ENCODE results near the gene MRPL32. TPM values are rescaled to one million over a fixed set of nuclear protein-coding genes. Genes with fewer than 3 reads are reported as not detected.
A peak's percentile ranks its signal among the peaks of the same experiment; 100 is the strongest.

Gene MRPL32
- polyA plus RNA-seq, 1 donor from 2014 or later, result 44.2 TPM

DNA sequence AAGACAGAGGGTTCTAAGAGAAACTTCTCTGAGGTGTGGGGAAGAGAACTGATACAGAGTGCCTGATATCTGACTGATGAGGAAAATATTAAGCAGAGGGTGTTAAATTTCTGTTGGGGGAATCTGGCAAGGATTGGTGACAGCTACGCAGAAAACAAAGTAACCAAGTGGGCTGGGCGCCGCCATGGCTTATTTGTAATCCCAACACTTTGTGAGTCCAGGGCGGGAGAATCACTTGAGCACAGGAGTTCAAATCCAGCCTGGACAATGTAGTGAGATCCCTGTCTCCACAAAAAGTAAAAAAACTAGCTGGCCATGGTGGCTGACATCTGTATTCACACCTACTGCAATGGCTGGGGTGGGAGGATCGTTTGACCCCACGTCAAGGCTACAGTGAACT, 18.2 kb upstream of the MRPL32 start:
- Mint-ChIP-seq H3K27me3 (no peaks in the 10 kb centered on the region), H3K4me1 (peaks cover 15 to 20% (median 20%) of the 10 kb centered on the region in 3 donors), H3K4me3 (peak overlapping the region in 1 of 4 donors; percentile 40), H3K36me3 (peaks cover 2% of the 10 kb centered on the region), H3K9me3 (no peaks in the 10 kb centered on the region), H3K27ac (peak overlapping the region in 1 of 3 donors; percentile 67)

- H3K9me3 Mint-ChIP-seq, result no peaks in the 10 kb centered on the region
- H3K27me3 Mint-ChIP-seq, result no peaks in the 10 kb centered on the region
- H3K4me1 Mint-ChIP-seq, result peaks cover 15 to 20% (median 20%) of the 10 kb centered on the region in 3 donors
- H3K4me3 Mint-ChIP-seq, result peak overlapping the region in 2 of 4 donors; percentile 21 to 36
- H3K27ac Mint-ChIP-seq, result peak overlapping the region in 2 of 3 donors; percentile 39 to 53
- peaks cover 2% of the 10 kb centered on the region for H3K36me3 Mint-ChIP-seq
These were observed 17.6 kb upstream of the MRPL32 start for GRCh38 chr7:42914421-42915045.

GRCh38 chr7:42915356-42915755, 16.8 kb upstream of the MRPL32 start:
- Mint-ChIP-seq H3K27me3 (no peaks in the 10 kb centered on the region), H3K9me3 (no peaks in the 10 kb centered on the region), H3K4me1 (peaks cover 15 to 20% (median 17%) of the 10 kb centered on the region in 3 donors), H3K36me3 (peaks cover 2% of the 10 kb centered on the region), H3K27ac (peak overlapping the region; percentile 53 to 86 (median 77)), H3K4me3 (peak overlapping the region in 1 of 4 donors; percentile 36)

GRCh38 chr7:42922017-42922753, 10.0 kb upstream of the MRPL32 start:
- Mint-ChIP-seq H3K27me3 (no peaks in the 10 kb centered on the region), H3K4me3 (no peak overlapping the region), H3K4me1 (peaks cover 6 to 14% (median 12%) of the 10 kb centered on the region in 3 donors), H3K9me3 (no peaks in the 10 kb centered on the region), H3K36me3 (no peaks in the 10 kb centered on the region), H3K27ac (no peak overlapping the region)

- no peaks in the 10 kb centered on the region for H3K36me3 Mint-ChIP-seq
- no peak overlapping the region for H3K27ac Mint-ChIP-seq
- peaks cover 17 to 27% (median 19%) of the 10 kb centered on the region in 3 donors for H3K4me1 Mint-ChIP-seq
- H3K9me3 Mint-ChIP-seq, result no peaks in the 10 kb centered on the region
- H3K4me3 Mint-ChIP-seq, result no peak overlapping the region
- H3K27me3 Mint-ChIP-seq, result no peaks in the 10 kb centered on the region
These were observed 7.8 kb upstream of the MRPL32 start for GRCh38 chr7:42924223-42924838.

DNA sequence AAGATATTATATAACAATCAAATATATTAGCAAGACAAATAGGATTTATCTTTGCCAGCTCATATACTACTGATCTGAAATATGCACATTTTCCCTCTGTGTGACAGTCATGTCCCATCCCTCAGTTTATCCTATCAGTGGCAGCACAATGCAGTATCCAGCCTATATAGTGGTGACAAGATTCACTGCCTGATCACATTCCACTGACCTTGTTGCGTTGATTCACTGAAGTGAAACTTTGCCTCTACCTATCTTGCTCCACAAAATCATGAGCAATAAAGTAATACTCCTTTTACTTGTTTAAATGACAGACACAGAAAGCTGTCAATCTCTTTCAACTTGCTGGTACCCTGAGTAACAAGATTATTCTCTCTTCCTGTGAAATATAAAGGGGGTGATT, 6.5 kb upstream of the MRPL32 start:
- H3K4me3 Mint-ChIP-seq, result no peak overlapping the region
- no peaks in the 10 kb centered on the region for H3K27me3 Mint-ChIP-seq
- H3K27ac Mint-ChIP-seq, result no peak overlapping the region
- no peaks in the 10 kb centered on the region for H3K9me3 Mint-ChIP-seq
- H3K36me3 Mint-ChIP-seq, result no peaks in the 10 kb centered on the region
- peaks cover 25 to 36% (median 26%) of the 10 kb centered on the region in 3 donors for H3K4me1 Mint-ChIP-seq

DNA sequence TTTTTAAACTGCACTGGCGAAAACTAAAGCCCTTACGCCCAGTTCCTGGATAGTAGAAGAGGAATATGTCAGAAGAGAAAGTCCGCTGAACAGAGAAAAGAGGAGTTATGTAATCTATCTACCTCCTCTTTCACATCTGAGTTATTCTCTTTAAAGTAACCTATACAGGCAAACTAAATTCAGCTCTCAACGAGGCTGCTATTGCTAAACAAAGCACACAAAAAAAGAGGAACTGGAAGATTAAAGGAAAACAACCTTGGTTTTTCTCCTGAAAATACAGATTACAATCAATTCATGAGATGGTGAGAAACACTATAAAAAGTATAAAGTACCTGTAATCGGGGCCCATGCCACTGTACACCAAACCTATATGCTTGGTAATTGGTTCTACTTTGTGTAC, 6.0 kb upstream of the MRPL32 start:
- no peaks in the 10 kb centered on the region for H3K9me3 Mint-ChIP-seq
- no peaks in the 10 kb centered on the region for H3K36me3 Mint-ChIP-seq
- no peaks in the 10 kb centered on the region for H3K27me3 Mint-ChIP-seq
- peaks cover 26 to 41% (median 29%) of the 10 kb centered on the region in 3 donors for H3K4me1 Mint-ChIP-seq
- no peak overlapping the region for H3K27ac Mint-ChIP-seq
- H3K4me3 Mint-ChIP-seq, result no peak overlapping the region

DNA sequence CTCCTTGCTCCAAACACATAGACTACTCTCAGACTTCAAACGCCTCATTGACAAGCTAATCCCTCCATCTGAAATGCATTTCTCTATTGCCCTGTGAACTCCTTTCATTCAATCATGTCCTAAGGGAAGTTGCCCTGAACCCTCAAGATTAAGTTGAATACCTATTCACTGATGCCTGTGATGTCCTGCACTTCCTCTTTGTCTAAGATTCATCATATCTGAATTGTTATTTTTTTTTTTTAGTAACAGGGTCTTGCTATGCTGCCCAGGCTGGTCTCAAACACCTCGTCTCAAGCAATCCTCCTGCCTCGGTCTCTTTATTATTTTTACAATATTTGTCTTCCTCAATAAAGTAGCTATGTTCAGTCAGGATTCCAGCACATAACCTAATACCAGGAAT, 3.4 kb upstream of the MRPL32 start:
- no peaks in the 10 kb centered on the region for H3K9me3 Mint-ChIP-seq
- peak overlapping the region in 2 of 4 donors; percentile 10 to 42 for H3K4me3 Mint-ChIP-seq
- no peaks in the 10 kb centered on the region for H3K36me3 Mint-ChIP-seq
- no peak overlapping the region for H3K27ac Mint-ChIP-seq
- no peaks in the 10 kb centered on the region for H3K27me3 Mint-ChIP-seq
- H3K4me1 Mint-ChIP-seq, result peaks cover 38 to 51% (median 40%) of the 10 kb centered on the region in 3 donors

- Mint-ChIP-seq H3K4me1 (peaks cover 37 to 52% (median 43%) of the 10 kb centered on the region in 3 donors), H3K4me3 (peak overlapping the region in 2 of 4 donors; percentile 1 to 65), H3K36me3 (no peaks in the 10 kb centered on the region), H3K27ac (peak overlapping the region in 1 of 3 donors; percentile 75), H3K9me3 (no peaks in the 10 kb centered on the region), H3K27me3 (no peaks in the 10 kb centered on the region)
These were observed 2.7 kb upstream of the MRPL32 start for GRCh38 chr7:42929449-42929848.

DNA sequence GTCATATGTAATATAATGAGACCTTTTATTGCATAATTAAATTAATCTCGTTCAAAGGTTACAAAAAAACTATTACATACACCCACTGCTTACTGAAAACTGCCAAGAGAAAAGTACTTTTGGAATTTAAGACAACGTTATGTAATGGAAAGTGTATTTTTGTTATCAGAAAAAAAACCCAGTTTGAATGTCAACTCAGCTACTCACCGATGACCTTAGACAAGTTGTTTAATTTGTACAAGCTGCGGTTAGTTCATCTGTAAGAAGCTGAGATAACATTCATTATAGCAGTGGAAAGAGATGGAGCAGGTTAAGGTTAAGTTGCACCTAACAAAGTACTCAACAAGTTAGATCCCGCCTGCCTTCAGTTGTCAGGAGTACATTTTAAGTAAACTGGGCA, 1.3 kb upstream of the MRPL32 start:
- no peaks in the 10 kb centered on the region for H3K36me3 Mint-ChIP-seq
- H3K4me3 Mint-ChIP-seq, result peak overlapping the region; percentile 92 to 99 (median 96)
- peaks cover 33 to 49% (median 47%) of the 10 kb centered on the region in 3 donors for H3K4me1 Mint-ChIP-seq
- peak overlapping the region in 2 of 3 donors; percentile 58 to 84 for H3K27ac Mint-ChIP-seq
- H3K27me3 Mint-ChIP-seq, result no peaks in the 10 kb centered on the region
- H3K9me3 Mint-ChIP-seq, result no peaks in the 10 kb centered on the region

GRCh38 chr7:42931447-42931833, 736 bp upstream of the MRPL32 start:
- peak overlapping the region; percentile 58 to 97 (median 84) for H3K27ac Mint-ChIP-seq
- H3K9me3 Mint-ChIP-seq, result no peaks in the 10 kb centered on the region
- no peaks in the 10 kb centered on the region for H3K27me3 Mint-ChIP-seq
- H3K36me3 Mint-ChIP-seq, result no peaks in the 10 kb centered on the region
- peaks cover 32 to 49% (median 49%) of the 10 kb centered on the region in 3 donors for H3K4me1 Mint-ChIP-seq
- peak overlapping the region; percentile 92 to 99 (median 96) for H3K4me3 Mint-ChIP-seq

GRCh38 chr7:42932811-42933591, 825 bp downstream of the MRPL32 start:
- H3K36me3 Mint-ChIP-seq, result no peaks in the 10 kb centered on the region
- peaks cover 28 to 48% (median 42%) of the 10 kb centered on the region in 3 donors for H3K4me1 Mint-ChIP-seq
- peak overlapping the region; percentile 58 to 97 (median 84) for H3K27ac Mint-ChIP-seq
- H3K9me3 Mint-ChIP-seq, result no peaks in the 10 kb centered on the region
- no peaks in the 10 kb centered on the region for H3K27me3 Mint-ChIP-seq
- H3K4me3 Mint-ChIP-seq, result peak overlapping the region; percentile 92 to 99 (median 96)

GRCh38 chr7:42934291-42934690, 2.1 kb downstream of the MRPL32 start:
- H3K9me3 Mint-ChIP-seq, result no peaks in the 10 kb centered on the region
- H3K4me3 Mint-ChIP-seq, result peak overlapping the region; percentile 28 to 95 (median 78)
- peak overlapping the region; percentile 12 to 76 (median 18) for H3K27ac Mint-ChIP-seq
- peaks cover 21 to 39% (median 34%) of the 10 kb centered on the region in 3 donors for H3K4me1 Mint-ChIP-seq
- no peaks in the 10 kb centered on the region for H3K27me3 Mint-ChIP-seq
- no peaks in the 10 kb centered on the region for H3K36me3 Mint-ChIP-seq

GRCh38 chr7:42935861-42936260, 3.7 kb downstream of the MRPL32 start:
- Mint-ChIP-seq H3K36me3 (no peaks in the 10 kb centered on the region), H3K4me1 (peaks cover 15 to 32% (median 25%) of the 10 kb centered on the region in 3 donors), H3K27me3 (no peaks in the 10 kb centered on the region), H3K4me3 (peak overlapping the region in 2 of 4 donors; percentile 2 to 67), H3K9me3 (no peaks in the 10 kb centered on the region), H3K27ac (no peak overlapping the region)

Measured in IgD-negative memory B cell (primary cell).